AG10803 (cell line): Measurements from ENCODE around the gene TXNDC2.

Source experiments
- DNase-seq: peaks from one replicate; pipeline ENCODE4 v3.0.0; 2010; ENCODE audit warnings: low read depth
- H3K4me3 ChIP-seq: 2 replicates; pipeline ENCODE4 v1.5.1; 2011; ENCODE audit warnings: mild to moderate bottlenecking, low read length, control low read depth
- CTCF ChIP-seq: conservative IDR thresholded peaks from 2 replicates; pipeline ENCODE4 v1.5.1; 2011; ENCODE audit warnings: mild to moderate bottlenecking, low read length, control low read depth, inconsistent platforms

Gene TXNDC2

GRCh38 chr18:9913526-9914333 lies 28.0 kb downstream of the TXNDC2 start, which contains the start of gene VAPA:
VAPA (plus strand) TSS chr18:9914016; CDS start chr18:9914257, 241 bp downstream.
- H3K4me3 ChIP-seq: peak within 1 kb of the TSS; percentile 77
- TF ChIP-seq CTCF: no peak

GRCh38 chr18:9914334-9914583 lies 28.5 kb downstream of the TXNDC2 start:
- TF ChIP-seq CTCF: no peak
- DNase-seq: peak; percentile 29
- H3K4me3 ChIP-seq: peak overlapping the region; percentile 77

More at GRCh38 chr18:9913526-9914333, 28.0 kb downstream of the TXNDC2 start, which contains the start of gene VAPA:
- DNase-seq: peak; percentile 94

GRCh38 chr18:9914584-9915290 lies 29.0 kb downstream of the TXNDC2 start:
- H3K4me3 ChIP-seq: peak overlapping the region; percentile 77
- DNase-seq: peak; percentile 74
- no peak for TF ChIP-seq CTCF

GRCh38 chr18:9915291-9916076 lies 29.7 kb downstream of the TXNDC2 start:
- no peak for DNase-seq
- TF ChIP-seq CTCF: no peak
- peak overlapping the region; percentile 77 for H3K4me3 ChIP-seq

GRCh38 chr18:9916077-9916639 lies 30.4 kb downstream of the TXNDC2 start:
- TF ChIP-seq CTCF: no peak
- peak; percentile 36 for DNase-seq
- H3K4me3 ChIP-seq: peak overlapping the region; percentile 77

GRCh38 chr18:9916808-9917207 lies 31.0 kb downstream of the TXNDC2 start:
- no peak for DNase-seq
- TF ChIP-seq CTCF: no peak
- H3K4me3 ChIP-seq: no peak overlapping the region
